Trophoblast cell (in vitro differentiated cells and primary cell): Measurements from ENCODE around the gene PLEKHG7.

Experiments used
- DNase-seq, 2 donors: peaks; one replicate each; pipeline ENCODE4 v3.0.0-alpha.2; 2016
- H2AFZ ChIP-seq: 2 replicates; pipeline ENCODE4 v1.6.1; 2013; ENCODE audit warnings: low read length, moderate library complexity, mild to moderate bottlenecking; ENCODE audit not compliant: insufficient read depth, poor library complexity
- H2AK5ac ChIP-seq: 2 replicates; pipeline ENCODE4 v1.6.1; 2013; ENCODE audit warnings: mild to moderate bottlenecking, low read length
- H2BK120ac ChIP-seq: 2 replicates; pipeline ENCODE4 v1.6.1; 2013; ENCODE audit warnings: low read length, mild to moderate bottlenecking, moderate library complexity; ENCODE audit not compliant: insufficient read depth, poor library complexity
- H2BK12ac ChIP-seq: 2 replicates; pipeline ENCODE4 v1.6.1; 2013; ENCODE audit warnings: mild to moderate bottlenecking, low read length, moderate library complexity
- H2BK5ac ChIP-seq: 2 replicates; pipeline ENCODE4 v1.6.1; 2013; ENCODE audit warnings: low read length, low read depth, moderate library complexity, mild to moderate bottlenecking; ENCODE audit not compliant: poor library complexity
- H3K14ac ChIP-seq: 2 replicates; pipeline ENCODE4 v1.6.1; 2013; ENCODE audit warnings: mild to moderate bottlenecking, low read length
- H3K18ac ChIP-seq: 2 replicates; pipeline ENCODE4 v1.6.1; 2013; ENCODE audit warnings: mild to moderate bottlenecking, low read length
- H3K23ac ChIP-seq: 2 replicates; pipeline ENCODE4 v1.6.1; 2013; ENCODE audit warnings: low read length
- H3K27ac ChIP-seq: 2 replicates; pipeline ENCODE4 v1.5.1; 2013; ENCODE audit warnings: low read depth, mild to moderate bottlenecking, inconsistent platforms, low read length, moderate library complexity
- H3K27me3 ChIP-seq: 2 replicates; pipeline ENCODE4 v1.6.1; 2013; ENCODE audit warnings: inconsistent platforms, mild to moderate bottlenecking, low read length, moderate library complexity; ENCODE audit not compliant: insufficient read depth
- H3K36me3 ChIP-seq, 2 experiments: 1 replicate in 1 of 2; 2 replicates in 1 of 2; pipeline ENCODE4 v1.6.1; 2013; ENCODE audit warnings: low read length in 2 of 2, mild to moderate bottlenecking in 2 of 2, moderate library complexity in 1 of 2; ENCODE audit not compliant: insufficient read depth in 2 of 2, control insufficient read depth in 1 of 2
- H3K4ac ChIP-seq: 2 replicates; pipeline ENCODE4 v1.6.1; 2013; ENCODE audit warnings: low read depth, mild to moderate bottlenecking, low read length, moderate library complexity
- H3K4me1 ChIP-seq, 2 experiments: 1 replicate in 1 of 2; 2 replicates in 1 of 2; pipeline ENCODE4 v1.6.1; 2013; ENCODE audit warnings: low read length in 2 of 2, mild to moderate bottlenecking in 2 of 2, moderate library complexity in 1 of 2; ENCODE audit not compliant: insufficient read depth in 2 of 2, control insufficient read depth in 1 of 2
- H3K4me2 ChIP-seq: 2 replicates; pipeline ENCODE4 v1.6.1; 2013; ENCODE audit warnings: inconsistent platforms, mild to moderate bottlenecking, low read length, moderate library complexity
- H3K4me3 ChIP-seq: 2 replicates; pipeline ENCODE4 v1.5.1; 2013; ENCODE audit warnings: mild to moderate bottlenecking, low read depth, low read length, inconsistent platforms
- H3K79me1 ChIP-seq: one replicate; pipeline ENCODE4 v1.6.1; 2013; ENCODE audit warnings: low read length
- H3K79me2 ChIP-seq: 2 replicates; pipeline ENCODE4 v1.6.1; 2013; ENCODE audit warnings: low read length, mild to moderate bottlenecking; ENCODE audit not compliant: control insufficient read depth, insufficient read depth, poor library complexity
- H3K9ac ChIP-seq: 2 replicates; pipeline ENCODE4 v1.6.1; 2013; ENCODE audit warnings: mild to moderate bottlenecking, low read length
- H3K9me3 ChIP-seq: 2 replicates; pipeline ENCODE4 v1.6.1; 2013; ENCODE audit warnings: low read depth, mild to moderate bottlenecking, control low read depth, inconsistent platforms, low read length; ENCODE audit not compliant: insufficient read depth
- H4K12ac ChIP-seq: 2 replicates; pipeline ENCODE4 v1.6.1; 2013; ENCODE audit warnings: low read depth, mild to moderate bottlenecking, low read length, moderate library complexity
- H4K8ac ChIP-seq: 2 replicates; pipeline ENCODE4 v1.6.1; 2013; ENCODE audit warnings: low read depth, mild to moderate bottlenecking, low read length, moderate library complexity
- H4K91ac ChIP-seq: one replicate; pipeline ENCODE4 v1.6.1; 2013; ENCODE audit warnings: low read depth, mild to moderate bottlenecking, low read length, moderate library complexity
- WGBS: extraction: QIAGEN DNeasy Blood & Tissue Kit; methylation state at CpG from one replicate; pipeline ENCODE4 v1.1.7; 2013; ENCODE audit warnings: missing lambda C conversion rate; ENCODE audit not compliant: insufficient read length, insufficient coverage; ENCODE audit errors: extremely low coverage; 5-methylcytosine and 5-hydroxymethylcytosine counted together

The PLEKHG7 gene

GRCh38 chr12:92706594-92706993, 3.8 kb downstream of the PLEKHG7 start:
- H2BK12ac ChIP-seq, result no peak overlapping the region
- WGBS, result no CpG with 5 or more reads among the region's 7 CpGs

GRCh38 chr12:92707926-92708325, 5.1 kb downstream of the PLEKHG7 start:
- WGBS, result no CpG with 5 or more reads among the region's 1 CpG
- Histone ChIP-seq H3K4me2 (no peak overlapping the region), H2BK12ac (no peak overlapping the region), H3K18ac (no peak overlapping the region), H2AK5ac (no peak overlapping the region), H2BK5ac (no peak overlapping the region), H3K23ac (no peak overlapping the region), H3K27ac (no peak overlapping the region), H2AFZ (no peak overlapping the region), H3K36me3 (no peaks in the 10 kb centered on the region), H3K9me3 (peaks cover 1% of the 10 kb centered on the region), H3K14ac (no peak overlapping the region), H4K8ac (no peak overlapping the region), H3K4me1 (no peaks in the 10 kb centered on the region), H4K91ac (no peak overlapping the region), H2BK120ac (no peak overlapping the region), H3K4ac (no peak overlapping the region), H3K27me3 (no peaks in the 10 kb centered on the region), H3K9ac (no peak overlapping the region), H3K79me2 (no peaks in the 10 kb centered on the region), H4K12ac (no peak overlapping the region), H3K79me1 (no peaks in the 10 kb centered on the region), H3K4me3 (no peak overlapping the region)
- DNase-seq, result no peak

More at GRCh38 chr12:92706594-92706993, 3.8 kb downstream of the PLEKHG7 start:
- Histone ChIP-seq H4K8ac (no peak overlapping the region), H3K4ac (no peak overlapping the region), H3K14ac (no peak overlapping the region), H2BK5ac (no peak overlapping the region), H2AFZ (no peak overlapping the region), H2BK120ac (no peak overlapping the region), H3K27me3 (no peaks in the 10 kb centered on the region), H3K4me2 (no peak overlapping the region), H3K4me1 (no peaks in the 10 kb centered on the region), H4K91ac (no peak overlapping the region), H2AK5ac (no peak overlapping the region), H3K23ac (no peak overlapping the region), H3K9me3 (peaks cover 1% of the 10 kb centered on the region), H3K18ac (no peak overlapping the region), H3K79me2 (no peaks in the 10 kb centered on the region), H3K27ac (no peak overlapping the region), H3K79me1 (no peaks in the 10 kb centered on the region), H3K4me3 (no peak overlapping the region), H3K36me3 (no peaks in the 10 kb centered on the region), H3K9ac (no peak overlapping the region), H4K12ac (no peak overlapping the region)
- no peak for DNase-seq

GRCh38 chr12:92715625-92716024, 12.8 kb downstream of the PLEKHG7 start:
- Histone ChIP-seq H3K18ac (no peak overlapping the region), H3K9ac (no peak overlapping the region), H2BK120ac (no peak overlapping the region), H3K27me3 (no peaks in the 10 kb centered on the region), H3K9me3 (no peaks in the 10 kb centered on the region), H2BK12ac (no peak overlapping the region), H3K79me1 (no peaks in the 10 kb centered on the region), H2AK5ac (no peak overlapping the region), H3K36me3 (no peaks in the 10 kb centered on the region), H3K4me2 (no peak overlapping the region), H4K12ac (no peak overlapping the region), H3K4me1 (no peaks in the 10 kb centered on the region), H4K8ac (no peak overlapping the region), H3K79me2 (no peaks in the 10 kb centered on the region), H2BK5ac (no peak overlapping the region), H4K91ac (no peak overlapping the region), H3K23ac (no peak overlapping the region), H3K27ac (no peak overlapping the region), H3K4me3 (no peak overlapping the region), H2AFZ (no peak overlapping the region), H3K14ac (no peak overlapping the region), H3K4ac (no peak overlapping the region)
- no CpG with 5 or more reads among the region's 1 CpG for WGBS
- no peak for DNase-seq

- no peak for DNase-seq
- no peak overlapping the region for H3K18ac ChIP-seq
- H3K4me1 ChIP-seq, result peaks cover 0 to 5% of the 10 kb centered on the region in 2 experiments
- H3K27me3 ChIP-seq, result no peaks in the 10 kb centered on the region
- H3K4ac ChIP-seq, result no peak overlapping the region
- H3K36me3 ChIP-seq, result no peaks in the 10 kb centered on the region
- H3K23ac ChIP-seq, result no peak overlapping the region
- H4K12ac ChIP-seq, result no peak overlapping the region
- no peak overlapping the region for H3K9ac ChIP-seq
- H4K8ac ChIP-seq, result no peak overlapping the region
- H2BK5ac ChIP-seq, result no peak overlapping the region
- no peak overlapping the region for H3K14ac ChIP-seq
- no peak overlapping the region for H3K27ac ChIP-seq
- H2BK120ac ChIP-seq, result no peak overlapping the region
- no peak overlapping the region for H2AFZ ChIP-seq
- H2AK5ac ChIP-seq, result no peak overlapping the region
- no CpG with 5 or more reads among the region's 2 CpGs for WGBS
- no peaks in the 10 kb centered on the region for H3K79me1 ChIP-seq
- H2BK12ac ChIP-seq, result no peak overlapping the region
- no peaks in the 10 kb centered on the region for H3K79me2 ChIP-seq
- H3K4me3 ChIP-seq, result no peak overlapping the region
- no peak overlapping the region for H3K4me2 ChIP-seq
- no peaks in the 10 kb centered on the region for H3K9me3 ChIP-seq
- no peak overlapping the region for H4K91ac ChIP-seq
Measured at GRCh38 chr12:92717202-92717601, 14.4 kb downstream of the PLEKHG7 start.
